ENCODE results near the gene APOL1.

- TF ChIP-seq CTCF (IDR thresholded peaks at IDR 0.05) (no peak), POLR2A (IDR thresholded peaks at IDR 0.05) (no peak), EP300 (IDR thresholded peaks at IDR 0.05) (no peak)
Measured at GRCh38 chr22:36246718-36247117, 6.2 kb upstream of the APOL1 start.
